ENCODE results near the gene ARMC3.

ARMC3 gene

DNA sequence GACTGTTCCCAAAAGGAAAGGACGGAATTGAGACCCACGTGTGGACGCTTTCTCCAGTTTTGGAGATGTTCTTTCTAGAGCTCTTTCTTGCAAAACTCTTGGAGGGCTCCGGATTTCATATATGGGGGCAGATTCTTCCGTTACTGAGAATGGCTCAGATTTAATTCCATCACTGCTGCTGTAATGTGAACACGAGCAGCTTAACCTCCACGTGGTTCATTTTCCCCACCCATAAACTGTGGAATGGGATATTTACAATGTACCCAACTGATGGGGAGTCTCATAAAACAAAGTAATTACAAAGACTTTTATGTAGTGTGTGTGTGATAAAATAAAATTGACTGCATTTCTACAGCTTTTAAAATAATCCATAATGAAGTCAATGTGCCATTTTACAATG is 152.4 kb downstream of the ARMC3 start:
- no peak for DNase-seq

DNA sequence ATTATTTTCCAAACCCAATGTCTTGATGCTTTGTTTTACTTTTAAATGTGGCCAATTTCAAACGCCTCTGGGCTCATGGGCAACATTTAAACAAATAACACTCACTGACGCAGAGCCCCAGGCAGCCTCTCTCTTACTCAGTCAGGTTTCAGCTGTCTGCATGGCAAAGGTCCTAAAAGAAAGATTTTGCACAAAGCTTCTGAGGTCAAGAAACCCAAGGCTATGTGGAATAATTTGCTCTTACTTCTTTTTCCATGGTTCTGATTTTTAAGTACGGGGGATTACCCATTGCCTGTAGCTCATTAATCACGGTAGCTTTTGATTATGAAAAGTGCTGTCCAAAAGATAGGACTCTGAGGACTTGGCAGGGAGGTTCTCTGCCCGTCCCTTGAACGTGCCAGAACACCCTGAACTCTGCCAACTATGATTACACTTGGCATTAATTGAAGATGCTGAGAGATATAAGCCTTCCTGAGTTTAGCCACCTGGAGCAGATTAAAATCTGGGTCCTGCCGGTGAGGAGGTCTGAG is 153.4 kb downstream of the ARMC3 start:
- no peak for DNase-seq

DNA sequence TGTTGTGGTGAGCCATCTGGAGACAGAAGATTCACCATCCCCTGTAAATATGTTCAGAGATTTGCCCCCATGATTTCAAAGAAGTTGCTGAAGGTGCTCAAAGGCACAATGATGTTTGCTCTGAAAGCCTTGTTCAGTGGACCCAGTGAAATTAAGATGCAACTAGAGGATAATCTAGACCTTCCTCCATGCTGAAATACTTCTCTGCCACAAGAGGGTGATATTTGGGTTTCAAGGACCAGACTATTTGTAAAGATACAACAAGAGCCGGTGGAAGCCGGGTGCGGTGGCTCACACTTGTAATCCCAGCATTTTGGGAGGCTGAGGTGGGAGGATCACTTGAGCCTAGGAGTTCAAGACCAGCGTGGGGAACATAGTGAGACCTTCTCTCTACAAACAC is 154.0 kb downstream of the ARMC3 start:
- no peak for DNase-seq
